Right lobe of liver (tissue), 4 donors: ENCODE measurements around the gene ETF1.

Source experiments
- CTCF ChIP-seq, 4 donors: fragments of 200-600 bp in 3 of 4; fragments of 450-650 bp in 1 of 4; IDR thresholded peaks; one replicate each; pipeline versions ENCODE4 v1.5.1 to v1.8.0; 2016 to 2022; ENCODE audit warnings: antibody characterized with exemption in 4 of 4, mild to moderate bottlenecking in 2 of 4
- POLR2A ChIP-seq: fragments of 450-650 bp; IDR thresholded peaks from one replicate; pipeline ENCODE4 v1.6.1; 2017; ENCODE audit warnings: antibody characterized with exemption, mild to moderate bottlenecking
- donor health status: DM: no; HTN: no; CAD: no.
- donor health status: DM: no; HTN: no; CAD: no.
- donor health status: DM: no; HTN: yes; CAD: no.

- TF ChIP-seq CTCF (IDR thresholded peaks at IDR 0.05) = no peak
- no peak for TF ChIP-seq POLR2A
Observed at GRCh38 chr5:138492560-138493045, 50.4 kb downstream of the ETF1 start.
